Activated CD4-positive, alpha-beta T cell treated with anti-CD3 and anti-CD28 coated beads for 24 hours (primary cell): ENCODE measurements around the gene PDXP.
"Not testable (repeated sequence)": the region's sequence is repeated elsewhere in the genome, so short reads cannot be mapped to it uniquely, and the experiment has no call there.

Experiments used
- DNase-seq, 2 donors: peaks; one replicate each; pipeline ENCODE4 v3.0.0-alpha.2; 2020; ENCODE audit warnings: low read depth in 2 of 2

The PDXP gene

DNA sequence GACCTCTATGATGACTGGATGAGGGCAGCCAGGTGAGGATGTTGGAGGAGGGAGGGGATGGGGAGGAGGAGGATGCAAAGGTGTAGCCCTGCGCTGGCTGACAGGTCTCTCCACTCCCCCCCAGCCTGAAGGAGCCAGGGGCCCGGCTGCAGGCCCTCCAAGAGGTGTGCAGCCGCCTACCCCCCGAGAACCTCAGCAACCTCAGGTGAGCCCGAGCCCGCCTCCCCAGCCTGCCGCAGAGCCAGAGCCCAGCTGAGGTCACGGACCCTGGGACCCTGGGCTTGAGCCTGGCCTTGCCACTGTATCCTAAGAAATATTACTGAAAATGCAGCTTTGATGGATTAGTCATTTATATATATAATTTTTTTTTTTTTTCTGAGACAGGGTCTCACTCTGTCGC lies 11.2 kb upstream of the PDXP start:
- no peak for DNase-seq

DNA sequence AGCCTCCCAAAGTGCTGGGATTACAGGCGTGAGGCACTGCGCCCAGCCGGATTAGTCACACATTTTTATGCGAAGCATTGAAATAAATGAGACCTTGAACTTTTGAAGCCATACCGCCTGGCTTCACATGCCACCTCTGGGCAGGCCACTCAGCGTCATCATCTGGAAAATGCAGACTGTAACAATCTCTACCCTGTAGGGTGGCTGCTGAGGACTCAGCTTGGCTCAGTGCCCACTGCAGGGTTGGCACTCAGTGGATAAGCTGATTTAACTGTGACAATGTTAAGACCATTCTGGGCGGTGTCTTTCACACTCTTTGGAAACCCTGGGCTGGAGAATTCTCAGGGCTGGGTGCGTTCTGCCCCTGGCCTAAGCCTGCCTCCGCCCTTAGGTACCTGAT lies 10.6 kb upstream of the PDXP start:
- DNase-seq: no peak

DNA sequence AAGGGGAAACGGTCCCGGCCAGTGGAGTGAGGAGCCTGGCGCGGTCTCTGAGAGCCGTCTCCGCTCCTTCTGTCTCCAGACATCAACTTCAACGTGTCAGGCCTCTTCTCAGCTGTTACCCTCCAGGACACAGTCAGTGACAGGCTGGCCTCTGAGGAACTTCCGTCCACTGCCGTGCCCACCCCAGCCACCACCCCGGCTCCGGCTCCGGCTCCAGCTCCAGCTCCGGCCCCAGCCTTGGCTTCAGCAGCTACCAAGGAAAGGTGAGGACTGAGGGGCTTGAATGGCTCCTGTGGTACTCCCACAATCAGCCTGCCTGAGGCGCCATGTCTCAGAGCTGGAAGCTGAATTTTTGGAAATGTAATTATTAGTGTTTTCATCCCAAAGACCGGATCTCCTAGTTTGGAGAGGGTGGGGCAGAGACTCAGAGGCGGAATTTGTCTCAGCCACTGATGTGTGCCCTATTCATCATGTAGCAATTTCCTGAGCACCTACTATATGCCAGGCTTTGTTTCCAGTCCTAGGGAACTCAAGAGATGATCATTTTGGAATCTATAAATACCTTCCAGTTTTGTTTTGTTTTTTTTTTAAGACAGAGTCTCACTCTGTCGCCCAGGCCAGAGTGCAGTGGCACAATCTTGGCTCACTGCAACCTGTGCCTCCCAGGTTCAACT lies 7.9 kb upstream of the PDXP start:
- no peak for DNase-seq

DNA sequence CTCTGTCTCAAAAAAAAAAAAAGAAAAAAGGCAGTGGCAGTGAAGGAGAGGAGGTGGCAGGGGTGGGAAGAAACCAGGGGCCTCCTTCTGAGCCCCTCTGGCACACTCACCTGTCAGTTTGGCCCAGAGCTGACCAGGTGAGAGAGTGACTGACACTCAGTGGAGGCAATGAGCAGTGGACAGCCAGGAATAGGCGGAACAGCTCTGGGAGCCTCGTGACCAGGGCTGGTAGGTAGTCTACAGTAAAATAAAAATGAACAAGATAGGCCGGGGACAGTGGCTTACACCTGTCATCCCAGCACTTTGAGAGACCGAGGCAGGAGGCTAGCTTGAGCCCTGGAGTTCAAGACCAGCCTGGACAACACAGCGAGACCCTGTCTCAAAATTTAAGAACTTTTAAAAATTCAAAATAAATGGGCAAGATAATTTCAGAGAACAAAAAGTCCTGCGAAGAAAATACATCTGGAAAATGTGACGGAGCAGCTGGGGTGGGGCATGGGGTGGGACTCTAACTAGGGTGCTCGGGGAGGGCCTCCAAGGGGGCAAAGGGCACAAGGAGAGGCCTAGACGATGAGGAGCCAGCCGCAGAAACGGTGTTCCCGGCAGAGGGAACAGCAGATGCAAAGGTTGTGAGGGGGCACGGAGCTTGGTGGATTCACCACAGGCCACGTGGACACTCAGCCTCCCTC lies 3.8 kb upstream of the PDXP start:
- DNase-seq: no peak

DNA sequence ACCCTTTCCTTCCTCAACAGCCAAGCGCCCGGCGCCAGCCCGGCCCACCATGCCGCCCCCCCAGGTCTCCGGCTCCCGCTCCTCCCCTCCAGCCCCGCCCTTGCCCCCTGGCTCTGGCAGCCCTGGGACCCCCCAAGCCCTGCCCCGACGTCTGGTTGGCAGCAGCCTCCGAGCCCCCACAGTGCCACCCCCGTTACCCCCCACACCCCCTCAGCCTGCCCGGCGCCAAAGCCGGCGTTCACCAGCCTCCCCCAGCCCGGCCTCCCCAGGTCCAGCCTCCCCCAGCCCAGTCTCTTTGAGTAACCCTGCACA lies 3.3 kb upstream of the PDXP start:
- no peak for DNase-seq

DNA sequence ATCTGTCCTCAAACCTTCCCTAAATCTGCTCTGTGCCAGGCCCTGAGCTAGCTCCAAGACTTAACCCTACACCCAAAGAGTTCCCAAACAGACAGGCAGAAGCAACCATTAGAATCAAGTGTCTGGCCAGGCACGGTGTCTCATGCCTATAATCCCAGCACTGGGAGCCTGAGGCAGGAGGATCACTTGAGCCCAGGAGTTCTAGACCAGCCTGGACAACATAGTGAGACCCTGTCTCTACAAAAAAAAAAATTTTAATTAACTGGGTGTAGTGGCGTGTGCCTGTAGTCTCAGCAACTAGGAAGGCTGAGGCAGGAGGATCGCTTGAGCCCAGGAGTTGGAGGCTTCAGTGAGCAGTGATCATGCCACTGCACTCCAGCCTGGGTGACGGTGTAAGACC lies 1.9 kb upstream of the PDXP start:
- not testable (repeated sequence) for DNase-seq

DNA sequence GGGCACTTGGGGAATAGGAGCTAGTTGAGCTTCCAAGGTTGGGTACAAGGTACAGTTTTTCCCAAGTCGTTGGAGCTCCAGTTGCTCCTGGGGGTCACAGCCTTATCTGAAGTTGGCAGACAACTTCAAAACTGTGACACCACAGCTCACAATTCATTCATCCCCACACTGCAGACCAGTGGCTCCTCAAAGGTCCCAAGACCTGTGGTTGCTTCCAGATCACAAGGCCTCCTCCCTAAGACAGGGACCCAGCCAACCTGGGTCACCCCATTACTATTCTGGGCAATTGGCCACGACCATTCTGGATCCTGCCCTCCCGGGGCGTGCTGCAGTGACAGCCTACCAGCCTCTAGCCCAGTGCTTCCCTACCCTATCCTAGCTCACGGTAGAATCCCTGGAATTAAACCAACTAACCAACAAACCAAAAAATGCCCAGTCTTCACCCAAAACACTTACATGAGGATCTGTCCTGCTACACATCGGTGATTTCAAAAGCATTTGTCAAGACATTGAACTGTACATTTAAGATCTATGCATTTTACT lies 862 bp upstream of the PDXP start:
- DNase-seq: no peak

DNA sequence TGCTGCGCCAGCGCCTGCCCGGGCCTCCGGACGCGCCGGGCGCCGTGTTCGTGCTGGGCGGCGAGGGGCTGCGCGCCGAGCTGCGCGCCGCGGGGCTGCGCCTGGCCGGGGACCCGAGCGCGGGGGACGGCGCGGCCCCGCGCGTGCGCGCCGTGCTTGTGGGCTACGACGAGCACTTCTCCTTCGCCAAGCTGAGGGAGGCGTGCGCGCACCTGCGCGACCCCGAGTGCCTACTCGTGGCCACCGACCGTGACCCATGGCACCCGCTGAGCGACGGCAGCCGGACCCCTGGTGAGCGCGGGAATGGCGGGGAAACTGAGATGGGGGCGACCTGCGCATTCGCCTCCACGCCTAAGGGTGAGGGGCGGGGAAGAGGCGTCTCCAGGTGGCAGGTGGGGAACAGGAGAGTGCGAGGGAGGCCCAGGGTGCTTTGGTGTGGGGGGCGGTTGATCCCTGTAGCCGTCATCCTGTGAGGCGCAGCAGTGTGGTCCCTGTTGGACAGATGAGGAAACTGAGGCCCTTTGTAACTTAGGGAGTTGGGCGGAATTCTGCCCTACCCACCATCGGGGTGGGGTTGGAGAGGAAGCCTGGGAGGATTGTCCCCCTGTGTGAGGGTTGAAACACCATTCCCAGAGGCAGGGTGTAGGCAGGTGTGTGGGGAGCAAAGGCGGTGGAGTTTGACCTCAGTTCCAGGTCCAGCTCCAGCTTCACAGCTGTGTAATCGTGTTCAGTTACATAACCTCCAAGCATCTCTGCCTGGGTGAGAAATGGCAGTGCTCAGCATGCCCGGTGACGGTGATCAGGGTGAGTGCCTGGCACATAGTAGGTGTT lies 758 bp downstream of the PDXP start:
- DNase-seq: no peak

DNA sequence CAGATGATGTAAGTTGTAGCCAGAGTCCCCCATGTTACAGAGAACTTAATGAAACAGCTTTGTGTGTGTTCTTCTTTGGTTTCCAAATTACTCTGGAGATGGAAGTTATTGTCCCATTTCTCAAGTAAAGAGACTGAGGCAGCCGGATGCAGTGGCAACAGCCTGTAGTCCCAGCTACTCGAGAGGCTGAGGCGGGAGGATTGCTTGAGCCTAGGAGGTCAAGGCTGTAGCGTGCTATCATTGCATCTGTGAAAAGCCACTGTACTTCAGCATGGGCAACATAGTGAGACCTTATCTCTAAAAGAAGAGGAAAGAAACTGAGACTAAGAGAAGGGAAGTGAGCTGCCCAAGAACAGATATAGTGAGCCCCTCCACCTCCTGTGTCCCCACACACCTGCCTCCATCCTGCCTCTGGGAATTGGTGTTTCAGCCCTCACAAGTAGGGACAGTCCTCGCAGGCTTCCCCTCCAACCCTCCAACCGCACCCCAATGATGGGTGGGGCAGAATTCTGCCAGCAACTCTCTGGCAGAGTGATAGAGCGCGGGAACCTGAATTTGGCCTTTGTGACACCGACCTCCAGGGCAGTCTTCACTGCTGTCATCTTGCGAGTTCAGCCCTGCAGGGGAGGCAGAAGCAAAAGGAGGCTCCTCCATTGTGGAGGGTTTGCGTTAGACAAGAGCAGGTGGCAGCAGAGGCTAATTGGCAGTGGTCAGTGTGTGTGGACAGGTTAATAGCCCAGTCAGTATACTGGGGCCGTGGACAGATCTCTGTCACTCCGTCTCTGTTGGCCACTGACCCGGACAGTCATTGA lies 1.6 kb downstream of the PDXP start:
- DNase-seq: no peak

DNA sequence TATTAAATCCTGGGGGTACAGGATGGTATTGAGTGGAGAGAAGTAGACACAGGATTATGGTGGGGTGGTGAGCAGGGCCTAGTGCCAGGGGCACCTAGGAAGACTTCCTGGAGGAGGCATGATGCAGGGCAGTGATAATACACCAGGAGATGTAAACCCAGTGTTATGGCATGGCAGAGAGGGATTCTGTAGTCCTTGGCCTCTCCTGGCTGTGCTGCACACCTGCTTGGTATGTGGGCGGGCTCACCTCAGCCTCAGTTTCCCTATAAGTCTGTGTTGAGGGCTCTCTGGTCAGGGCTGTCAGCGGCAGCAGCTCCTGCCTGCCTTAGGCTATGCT lies 2.2 kb downstream of the PDXP start:
- DNase-seq: no peak

DNA sequence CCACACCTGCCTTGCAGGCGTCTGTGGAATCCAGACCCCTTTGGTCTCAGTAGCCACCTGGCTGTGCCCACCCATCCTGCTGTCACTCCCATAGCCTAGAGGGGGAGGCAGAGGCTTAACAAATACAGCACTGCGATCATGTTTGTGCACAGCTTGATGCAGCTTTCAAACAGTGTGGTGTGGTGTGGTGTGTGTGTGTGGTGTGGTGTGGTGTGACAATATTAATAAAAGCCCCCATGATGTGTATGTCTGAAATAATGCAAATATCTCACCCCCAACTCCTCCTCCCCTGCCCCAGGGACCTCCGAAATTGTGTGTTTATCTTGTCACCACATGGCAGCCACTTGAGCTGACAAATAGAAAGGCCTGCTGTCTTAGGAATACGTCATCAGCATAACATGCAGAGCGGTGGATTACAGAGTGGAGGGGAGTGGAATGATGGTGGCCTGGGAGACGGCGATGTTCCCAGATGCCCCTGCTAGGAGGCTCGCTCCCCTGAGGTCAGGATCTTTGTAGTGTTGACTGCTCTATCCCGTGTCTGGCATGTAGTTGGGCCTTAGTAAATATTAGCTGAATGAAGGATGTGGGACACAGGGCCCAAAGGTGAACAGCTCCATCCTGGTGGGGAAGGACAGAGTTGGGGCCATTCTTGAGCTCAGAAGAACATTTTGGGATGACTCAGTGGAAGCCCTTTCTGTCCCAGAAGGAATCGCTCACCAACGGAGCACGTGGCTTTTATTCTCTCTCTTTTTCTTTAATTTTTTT lies 2.8 kb downstream of the PDXP start:
- DNase-seq: no peak

DNA sequence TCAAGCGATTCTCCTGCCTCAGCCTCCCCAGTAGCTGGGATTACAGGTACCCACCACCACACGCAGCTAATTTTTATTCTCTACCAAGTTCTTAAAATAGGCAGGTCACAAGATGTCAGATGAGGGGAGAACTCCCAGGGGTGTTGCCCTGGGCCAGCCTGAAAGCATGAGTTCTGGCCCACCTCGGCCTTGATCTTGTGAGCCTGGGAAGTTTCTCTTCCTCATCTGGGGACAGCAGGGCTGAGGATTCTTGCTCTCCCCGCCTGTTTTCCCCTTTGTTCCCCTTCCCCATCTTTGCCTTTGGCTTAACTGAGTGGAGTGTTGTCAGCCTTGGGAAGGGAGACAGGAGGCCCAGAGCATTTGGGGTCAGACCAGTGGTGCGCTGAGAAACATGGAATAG lies 3.5 kb downstream of the PDXP start:
- DNase-seq: no peak

DNA sequence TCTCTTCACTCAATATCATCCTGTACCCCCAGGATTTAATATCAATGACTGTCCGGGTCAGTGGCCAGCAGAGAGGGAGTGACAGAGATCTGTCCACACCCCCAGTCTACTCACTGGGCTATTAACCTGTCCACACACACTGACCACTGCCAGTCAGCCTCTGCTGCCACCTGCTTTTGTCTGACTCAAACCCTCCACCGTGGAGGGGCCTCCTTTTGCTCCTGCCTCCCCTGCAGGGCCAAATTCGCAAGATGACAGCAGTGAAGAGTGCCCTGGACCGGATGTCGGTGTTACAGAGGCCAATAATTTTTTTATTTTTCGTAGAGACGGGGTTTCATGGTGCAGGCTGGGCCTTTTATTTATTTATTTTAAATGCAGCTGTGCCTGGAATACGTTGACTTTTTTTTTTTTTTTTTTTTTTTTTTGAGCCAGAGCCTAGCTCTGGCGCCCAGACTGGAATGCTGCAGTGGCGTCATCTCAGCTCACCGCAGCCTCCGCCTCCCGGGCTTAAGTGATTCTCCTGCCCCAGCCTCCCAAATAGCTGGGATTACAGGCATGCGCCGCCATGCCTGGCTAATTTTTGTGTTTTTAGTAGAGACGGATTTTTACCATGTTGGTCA lies 5.1 kb downstream of the PDXP start:
- DNase-seq: no peak

DNA sequence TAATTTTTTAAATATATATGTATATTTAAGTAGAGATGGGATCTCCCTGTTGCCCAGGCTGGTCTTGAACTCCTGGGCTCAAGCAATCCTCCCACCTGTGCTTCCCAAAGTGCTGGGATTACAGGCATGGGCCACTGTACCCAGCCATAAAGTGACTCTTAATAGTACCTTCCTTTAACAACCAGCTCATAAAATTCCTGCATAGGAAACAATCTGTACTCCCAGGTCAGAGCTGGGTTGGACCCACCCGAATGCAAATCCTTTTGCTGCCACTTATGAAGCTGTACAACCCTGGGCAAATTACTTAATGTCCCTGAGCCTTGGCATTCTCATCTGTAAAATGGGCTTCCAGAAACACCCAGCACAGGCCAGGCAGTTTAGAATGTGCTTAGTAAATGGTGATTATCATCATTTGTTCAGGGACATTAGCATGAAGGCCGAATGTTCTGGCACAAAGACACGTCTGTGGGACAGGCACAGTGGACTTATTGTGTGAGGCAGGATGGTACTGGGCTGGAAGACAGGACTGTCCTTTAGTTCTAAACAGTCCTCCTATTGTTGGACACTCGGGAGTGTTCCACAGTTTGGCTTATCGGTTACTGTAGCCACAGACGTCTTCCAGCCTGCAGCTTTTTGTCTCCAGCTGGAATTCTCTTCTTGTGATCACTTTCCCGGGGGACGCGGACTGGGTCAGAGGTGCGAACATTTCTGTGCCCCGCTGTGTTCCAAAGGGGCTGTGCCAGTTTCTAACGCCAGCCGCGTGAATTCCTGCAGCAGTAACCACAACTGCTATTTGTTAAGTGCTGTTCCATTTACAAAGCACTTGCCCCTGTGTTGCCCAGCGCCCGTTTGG lies 6.0 kb downstream of the PDXP start:
- no peak for DNase-seq

DNA sequence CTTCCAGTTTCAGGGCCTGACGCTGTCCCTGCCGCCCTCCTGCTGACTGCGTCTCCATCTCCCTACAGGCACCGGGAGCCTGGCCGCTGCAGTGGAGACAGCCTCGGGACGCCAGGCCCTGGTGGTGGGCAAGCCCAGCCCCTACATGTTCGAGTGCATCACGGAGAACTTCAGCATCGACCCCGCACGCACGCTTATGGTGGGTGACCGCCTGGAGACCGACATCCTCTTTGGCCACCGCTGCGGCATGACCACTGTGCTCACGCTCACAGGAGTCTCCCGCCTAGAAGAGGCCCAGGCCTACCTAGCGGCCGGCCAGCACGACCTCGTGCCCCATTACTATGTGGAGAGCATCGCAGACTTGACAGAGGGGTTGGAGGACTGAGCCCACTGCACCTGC lies 7.0 kb downstream of the PDXP start:
- DNase-seq: no peak

DNA sequence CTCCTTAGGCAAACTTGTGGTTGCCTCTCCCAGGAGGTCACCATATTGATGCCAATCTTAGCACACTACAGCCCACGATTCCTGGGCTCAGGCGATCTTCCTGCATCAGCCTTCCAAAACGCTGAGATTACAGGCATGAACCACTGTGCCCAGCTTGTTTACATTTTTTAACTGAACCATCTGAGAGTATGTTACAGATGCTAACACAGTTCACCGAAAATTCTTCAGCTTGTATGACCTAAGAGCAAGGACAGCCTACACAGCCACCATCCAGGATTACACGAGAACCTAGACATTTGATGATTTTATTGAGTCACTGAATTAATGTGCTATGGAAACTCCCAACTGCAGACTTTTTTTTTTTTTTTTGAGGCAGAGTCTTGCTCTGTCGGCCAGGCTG lies 11.1 kb downstream of the PDXP start:
- DNase-seq: no peak

DNA sequence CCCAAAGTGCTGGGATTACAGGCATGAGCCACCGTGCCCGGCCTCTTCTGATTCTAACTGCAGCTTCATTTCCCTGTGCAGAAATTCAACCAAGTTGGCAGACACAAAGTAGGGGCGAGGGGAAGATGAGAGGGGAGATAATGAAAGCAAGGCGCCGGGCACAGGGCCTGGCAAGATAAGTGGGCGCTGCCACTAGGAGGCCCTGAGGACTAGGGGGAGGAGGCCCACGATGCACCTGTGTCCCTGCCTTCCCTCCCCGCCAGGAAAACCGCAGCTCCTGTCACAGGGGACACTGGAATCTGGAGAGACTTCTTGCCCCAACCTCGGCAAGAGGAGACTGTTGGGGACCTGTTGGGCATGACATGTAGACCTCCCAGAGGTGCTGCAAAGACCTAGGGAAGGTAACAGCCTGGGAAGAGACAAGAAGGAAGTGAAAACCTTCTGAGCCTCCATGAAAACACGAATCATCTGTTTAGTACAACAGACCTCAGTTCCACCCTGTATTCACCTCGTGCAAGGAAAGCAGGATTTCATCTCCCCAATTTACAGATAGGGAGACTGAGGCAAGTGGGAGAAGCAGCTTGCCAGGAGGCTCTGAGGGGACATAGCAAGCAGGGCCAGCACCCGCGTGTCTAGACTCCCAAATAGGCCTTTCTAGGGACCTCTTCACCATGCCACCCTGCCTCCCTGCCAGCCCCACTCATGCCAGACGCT lies 13.8 kb downstream of the PDXP start:
- DNase-seq: no peak

DNA sequence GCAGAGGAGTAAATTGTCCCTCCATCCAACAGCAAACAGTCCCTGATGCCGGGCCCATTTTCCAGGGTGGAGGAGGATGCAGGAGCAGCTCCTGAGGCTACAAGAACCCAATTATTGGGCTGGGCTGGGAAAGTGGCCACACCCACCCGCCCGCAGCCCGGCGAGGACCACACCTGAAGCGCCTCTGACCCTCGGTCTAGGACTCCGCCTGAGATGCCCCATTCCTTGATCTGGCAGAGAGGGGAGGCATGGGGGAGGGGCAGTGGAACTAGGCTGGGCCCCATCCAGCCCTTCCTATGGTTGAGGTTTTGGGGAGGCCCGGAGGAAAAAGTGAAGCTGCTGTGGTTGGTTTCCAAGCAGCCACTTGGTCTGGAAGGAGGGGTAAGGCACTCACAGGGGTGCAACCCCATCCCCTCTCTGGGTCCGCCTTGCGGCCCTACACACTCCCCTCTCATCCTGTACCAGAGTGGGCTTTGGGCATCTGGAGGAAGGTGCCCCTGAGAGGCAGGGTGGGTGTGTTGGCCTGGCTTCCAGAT lies 14.5 kb downstream of the PDXP start:
- no peak for DNase-seq

DNA sequence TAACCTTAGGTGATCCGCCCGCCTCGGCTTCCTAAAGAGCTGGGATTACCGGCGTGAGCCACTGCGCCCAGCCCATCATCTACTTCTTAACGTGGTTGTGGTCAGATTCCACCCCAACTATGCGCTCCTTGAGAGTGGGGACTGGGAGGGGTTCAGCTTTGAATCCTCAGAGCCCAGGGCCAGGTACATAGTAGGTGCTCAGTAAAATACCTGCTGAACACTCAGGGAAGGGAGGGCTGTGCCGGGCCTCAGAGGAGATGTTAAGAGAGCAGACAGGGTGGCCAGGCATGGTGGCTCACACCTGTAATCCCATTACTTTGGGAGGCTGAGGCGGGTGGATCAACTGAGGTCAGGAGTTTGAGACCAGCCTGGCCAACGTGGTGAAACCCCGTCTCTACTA lies 15.7 kb downstream of the PDXP start:
- no peak for DNase-seq
